Activated CD8-positive, alpha-beta memory T cell treated with anti-CD3 and anti-CD28 coated beads for 24 hours (primary cell): ENCODE data around the gene CHD9.
"Not testable (repeated sequence)": the region's sequence is repeated elsewhere in the genome, so short reads cannot be mapped to it uniquely, and the experiment has no call there.

ENCODE experiments used
- DNase-seq: peaks from one replicate; pipeline ENCODE4 v3.0.0-alpha.2; 2020

The CHD9 gene

GRCh38 chr16:53290520-53290919, 235.7 kb downstream of the CHD9 start:
- DNase-seq: no peak

- no peak for DNase-seq
Observed at GRCh38 chr16:53291757-53292392, 237.1 kb downstream of the CHD9 start.

GRCh38 chr16:53297477-53297876, 242.7 kb downstream of the CHD9 start:
- DNase-seq: no peak

- no peak for DNase-seq
Observed at GRCh38 chr16:53304334-53304733, 249.5 kb downstream of the CHD9 start.

GRCh38 chr16:53305743-53306142, 251.0 kb downstream of the CHD9 start:
- no peak for DNase-seq

GRCh38 chr16:53309457-53309856, 254.7 kb downstream of the CHD9 start:
- DNase-seq: no peak

- DNase-seq: no peak
Observed at GRCh38 chr16:53320992-53321391, 266.2 kb downstream of the CHD9 start.

GRCh38 chr16:53323924-53324323, 269.1 kb downstream of the CHD9 start:
- no peak for DNase-seq

GRCh38 chr16:53330991-53331390, 276.2 kb downstream of the CHD9 start:
- DNase-seq: not testable (repeated sequence)

GRCh38 chr16:53334581-53334980, 279.8 kb downstream of the CHD9 start:
- DNase-seq: no peak

GRCh38 chr16:53337294-53337693, 282.5 kb downstream of the CHD9 start:
- no peak for DNase-seq

- DNase-seq: no peak
Observed at GRCh38 chr16:53341792-53342191, 287.0 kb downstream of the CHD9 start.

- DNase-seq: no peak
Observed at GRCh38 chr16:53355064-53355463, 300.3 kb downstream of the CHD9 start.

GRCh38 chr16:53356478-53357207, 301.9 kb downstream of the CHD9 start:
- no peak for DNase-seq

- DNase-seq: no peak
Observed at GRCh38 chr16:53357208-53357586, 302.4 kb downstream of the CHD9 start.

GRCh38 chr16:53357955-53358354, 303.2 kb downstream of the CHD9 start:
- no peak for DNase-seq

- DNase-seq: no peak
Observed at GRCh38 chr16:53358884-53359283, 304.1 kb downstream of the CHD9 start.

- no peak for DNase-seq
Observed at GRCh38 chr16:53369921-53370320, 315.1 kb downstream of the CHD9 start.

- no peak for DNase-seq
Observed at GRCh38 chr16:53370827-53371226, 316.0 kb downstream of the CHD9 start.

- DNase-seq: peak; percentile 91
Observed at GRCh38 chr16:53372992-53373871, 318.4 kb downstream of the CHD9 start.

- no peak for DNase-seq
Observed at GRCh38 chr16:53374800-53375199, 320.0 kb downstream of the CHD9 start.

GRCh38 chr16:53378138-53378537, 323.3 kb downstream of the CHD9 start:
- DNase-seq: no peak
